Progenitor cell of endocrine pancreas (in vitro differentiated cells): ENCODE data around the gene CCK. TPM values are rescaled to one million over a fixed set of nuclear protein-coding genes. Genes with fewer than 3 reads are reported as not detected.

Source experiments
- DNase-seq: peaks from one replicate; pipeline ENCODE4 v3.0.0; 2021; ENCODE audit warnings: low spot score; ENCODE audit not compliant: unreplicated experiment
- H3K27ac Mint-ChIP-seq: 2 replicates; pipeline ENCODE4 v1.8.0; 2021; ENCODE audit warnings: mild to moderate bottlenecking, moderate library complexity, mixed read lengths
- H3K27me3 Mint-ChIP-seq: 2 replicates; pipeline ENCODE4 v1.8.0; 2021; ENCODE audit warnings: mixed read lengths
- H3K36me3 Mint-ChIP-seq: 2 replicates; pipeline ENCODE4 v1.8.0; 2022; ENCODE audit warnings: mixed read lengths; ENCODE audit not compliant: insufficient read depth
- H3K4me1 Mint-ChIP-seq: 2 replicates; pipeline ENCODE4 v1.8.0; 2021; ENCODE audit warnings: low read depth, mixed read lengths
- H3K4me3 Mint-ChIP-seq: 2 replicates; pipeline ENCODE4 v1.8.0; 2021; ENCODE audit warnings: low read depth, mild to moderate bottlenecking, moderate library complexity, mixed read lengths
- H3K9me3 Mint-ChIP-seq: 2 replicates; pipeline ENCODE4 v1.8.0; 2021; ENCODE audit warnings: low read depth, mixed read lengths
- CTCF ChIP-seq: fragments of 200-600 bp; sonication (generic); IDR thresholded peaks from one replicate; pipeline ENCODE4 v1.5.0; 2021; ENCODE audit warnings: antibody characterized with exemption, mild to moderate bottlenecking; ENCODE audit not compliant: unreplicated experiment
- total RNA-seq: library from RNA; stranded (reverse); gene quantifications from 2 replicates; pipeline ENCODE4 v1.2.1, GENCODE V29; 2021

CCK gene
- total RNA-seq, 1 donor from 2014 or later = 1.6 TPM

GRCh38 chr3:42276141-42277132 is 10.5 kb upstream of the CCK start:
- no peak for DNase-seq
- H3K4me3 Mint-ChIP-seq = no peak overlapping the region
- TF ChIP-seq CTCF = no peak
- H3K27ac Mint-ChIP-seq = no peak overlapping the region
- H3K4me1 Mint-ChIP-seq = no peaks in the 10 kb centered on the region
- peaks cover 13% of the 10 kb centered on the region for H3K27me3 Mint-ChIP-seq
- H3K36me3 Mint-ChIP-seq = no peaks in the 10 kb centered on the region
- H3K9me3 Mint-ChIP-seq = peaks cover 24% of the 10 kb centered on the region

DNA sequence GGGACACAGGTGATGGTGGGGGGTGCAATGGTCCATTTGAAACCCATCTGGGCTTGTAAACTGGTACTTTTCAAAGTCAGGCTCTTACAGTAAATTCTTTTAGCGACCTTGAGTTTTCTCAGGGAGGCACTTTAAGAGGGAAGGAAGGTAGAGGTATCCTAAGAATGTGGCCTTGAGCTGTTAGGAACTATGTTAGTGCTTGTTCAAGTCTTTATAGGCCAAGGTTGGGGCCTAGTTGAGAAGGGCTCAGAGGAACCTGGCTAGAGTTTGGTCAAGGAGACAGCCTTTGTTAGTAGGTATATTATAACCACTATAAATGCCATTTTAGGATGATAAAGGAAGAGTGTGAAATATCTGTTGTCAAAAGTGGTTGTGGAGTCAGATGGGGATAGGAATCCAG is 9.2 kb upstream of the CCK start:
- Mint-ChIP-seq H3K36me3 (no peaks in the 10 kb centered on the region), H3K4me3 (no peak overlapping the region), H3K9me3 (peaks cover 18% of the 10 kb centered on the region), H3K27me3 (peaks cover 17% of the 10 kb centered on the region), H3K27ac (no peak overlapping the region), H3K4me1 (no peaks in the 10 kb centered on the region)
- TF ChIP-seq CTCF = no peak
- no peak for DNase-seq

- no peak for DNase-seq
- Mint-ChIP-seq H3K27me3 (peaks cover 25% of the 10 kb centered on the region), H3K4me1 (no peaks in the 10 kb centered on the region), H3K36me3 (no peaks in the 10 kb centered on the region), H3K4me3 (no peak overlapping the region), H3K27ac (no peak overlapping the region), H3K9me3 (peaks cover 13% of the 10 kb centered on the region)
- TF ChIP-seq CTCF = no peak
Measured at GRCh38 chr3:42274266-42274665, 8.3 kb upstream of the CCK start.

GRCh38 chr3:42273361-42273760 is 7.4 kb upstream of the CCK start:
- Mint-ChIP-seq H3K36me3 (no peaks in the 10 kb centered on the region), H3K4me3 (no peak overlapping the region), H3K27ac (no peak overlapping the region), H3K27me3 (peaks cover 30% of the 10 kb centered on the region), H3K9me3 (peaks cover 10% of the 10 kb centered on the region), H3K4me1 (no peaks in the 10 kb centered on the region)
- TF ChIP-seq CTCF = no peak
- no peak for DNase-seq

DNA sequence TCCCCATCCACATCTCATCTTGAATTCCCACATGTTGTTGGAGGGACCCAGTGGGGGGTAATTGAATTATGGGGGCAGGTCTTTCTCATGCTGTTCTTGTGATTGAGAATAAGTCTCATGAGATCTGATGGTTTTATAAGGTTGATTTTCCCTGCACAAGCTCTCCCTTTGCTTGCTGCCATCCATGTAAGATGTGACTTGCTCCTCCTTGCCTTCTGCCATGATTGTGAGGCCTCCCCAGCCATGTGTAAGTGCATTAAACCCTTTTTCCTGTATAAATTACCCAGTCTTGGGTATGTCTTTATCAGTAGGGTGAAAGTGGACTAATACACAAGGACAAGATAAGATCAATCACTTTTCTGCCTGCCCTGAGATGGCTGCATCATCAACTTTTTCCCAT is 5.8 kb upstream of the CCK start:
- Mint-ChIP-seq H3K27ac (no peak overlapping the region), H3K36me3 (no peaks in the 10 kb centered on the region), H3K4me1 (no peaks in the 10 kb centered on the region), H3K4me3 (no peak overlapping the region), H3K27me3 (peaks cover 41% of the 10 kb centered on the region), H3K9me3 (peaks cover 10% of the 10 kb centered on the region)
- DNase-seq = no peak
- no peak for TF ChIP-seq CTCF
